IMR-90 (cell line): ENCODE data around the gene TMUB2. TPM values are rescaled to one million over a fixed set of nuclear protein-coding genes. Genes with fewer than 3 reads are reported as not detected.

ENCODE experiments used
- ATAC-seq: fragments of 200-7000 bp; cut with Tn5 transposase; 2 replicates; pipeline ENCODE4 v1.9.1; 2020; ENCODE audit warnings: low read depth, mild to moderate bottlenecking, moderate library complexity
- BruUV-seq: library from RNA; stranded (reverse); fragments of 400-500 nt; replicated peaks from 2 replicates; lab custom pipeline; 2021; lab: Mats Ljungman, UMichigan
- CTCF ChIA-PET: fragments of 300-600 bp; formaldehyde crosslinking; extraction: SDS; loops from one replicate; lab custom pipeline; 2021; ENCODE audit warnings: antibody characterized with exemption; lab: Yijun Ruan, JAX
- POLR2A ChIA-PET: fragments of 300-600 bp; sonication (Branson Sonifier 250); formaldehyde crosslinking; loops from one replicate; lab custom pipeline; 2022; ENCODE audit warnings: antibody characterized with exemption; ENCODE audit not compliant: unreplicated experiment; lab: Charles Lee
- DNase-seq: peaks from one replicate; pipeline ENCODE4 v3.0.0; 2013
- H2AFZ ChIP-seq: replicated peaks from 2 replicates; pipeline ENCODE3; 2013; ENCODE audit warnings: low read length, mild to moderate bottlenecking; ENCODE audit not compliant: poor library complexity
- H2AK5ac ChIP-seq: 2 replicates; pipeline ENCODE4 v1.6.1; 2013; ENCODE audit warnings: low read depth, low read length, inconsistent platforms
- H2AK9ac ChIP-seq: replicated peaks from 2 replicates; pipeline ENCODE3; 2013; ENCODE audit warnings: mild to moderate bottlenecking, low read depth, low read length, moderate library complexity; ENCODE audit not compliant: poor library complexity
- H2BK120ac ChIP-seq: 2 replicates; pipeline ENCODE4 v1.6.1; 2013; ENCODE audit warnings: low read depth, low read length, inconsistent platforms
- H2BK15ac ChIP-seq: 3 replicates; pipeline ENCODE4 v1.6.1; 2013; ENCODE audit warnings: low read depth, low read length, inconsistent platforms
- H2BK20ac ChIP-seq: 2 replicates; pipeline ENCODE4 v1.6.1; 2013; ENCODE audit warnings: low read depth, mild to moderate bottlenecking, inconsistent platforms, low read length, moderate library complexity
- H2BK5ac ChIP-seq: 2 replicates; pipeline ENCODE4 v1.6.1; 2013; ENCODE audit warnings: mild to moderate bottlenecking, low read depth, low read length, inconsistent platforms; ENCODE audit not compliant: poor library complexity, severe bottlenecking
- H3K14ac ChIP-seq: replicated peaks from 2 replicates; pipeline ENCODE4 v1.6.1; 2013; ENCODE audit warnings: low read depth, low read length, inconsistent platforms
- H3K18ac ChIP-seq: 2 replicates; pipeline ENCODE4 v1.6.1; 2013; ENCODE audit warnings: low read depth, low read length, control low read depth
- H3K23ac ChIP-seq: 2 replicates; pipeline ENCODE4 v1.6.1; 2013; ENCODE audit warnings: low read depth, low read length, inconsistent platforms
- H3K27ac ChIP-seq: 2 replicates; pipeline ENCODE4 v1.5.1; 2013; ENCODE audit warnings: mild to moderate bottlenecking, control low read depth, low read length; ENCODE audit not compliant: insufficient read depth
- H3K27me3 ChIP-seq: 2 replicates; pipeline ENCODE4 v1.6.1; 2013; ENCODE audit warnings: low read length; ENCODE audit not compliant: control insufficient read depth, insufficient read depth
- H3K36me3 ChIP-seq: 2 replicates; pipeline ENCODE4 v1.6.1; 2013; ENCODE audit warnings: low read length, mixed read lengths; ENCODE audit not compliant: control insufficient read depth, insufficient read depth
- H3K4ac ChIP-seq: 2 replicates; pipeline ENCODE4 v1.6.1; 2013; ENCODE audit warnings: low read depth, low read length, inconsistent platforms
- H3K4me1 ChIP-seq: 2 replicates; pipeline ENCODE4 v1.6.1; 2013; ENCODE audit warnings: low read length, mixed read lengths; ENCODE audit not compliant: control insufficient read depth, insufficient read depth
- H3K4me2 ChIP-seq: 2 replicates; pipeline ENCODE4 v1.6.1; 2013; ENCODE audit warnings: low read depth, mild to moderate bottlenecking, control low read depth, low read length, moderate library complexity
- H3K4me3 ChIP-seq: 2 replicates; pipeline ENCODE4 v1.5.1; 2013; ENCODE audit warnings: low read depth, mild to moderate bottlenecking, control low read depth, low read length, moderate library complexity; ENCODE audit not compliant: insufficient read depth
- H3K56ac ChIP-seq: 2 replicates; pipeline ENCODE4 v1.6.1; 2013; ENCODE audit warnings: low read length, inconsistent platforms; ENCODE audit not compliant: insufficient read depth; ENCODE audit errors: extremely low read depth
- H3K79me1 ChIP-seq, 2 experiments: 2 replicates each; pipeline ENCODE4 v1.6.1; 2013; ENCODE audit warnings: low read length in 2 of 2, inconsistent platforms in 1 of 2, low read depth in 1 of 2
- H3K9ac ChIP-seq: 2 replicates; pipeline ENCODE4 v1.6.1; 2013; ENCODE audit warnings: low read depth, low read length, control low read depth
- H3K9me1 ChIP-seq: 2 replicates; pipeline ENCODE4 v1.6.1; 2013; ENCODE audit warnings: low read length, inconsistent platforms; ENCODE audit not compliant: insufficient read depth
- H3K9me3 ChIP-seq: 2 replicates; pipeline ENCODE4 v1.6.1; 2013; ENCODE audit warnings: low read length; ENCODE audit not compliant: control insufficient read depth, insufficient read depth
- H4K20me1 ChIP-seq: 2 replicates; pipeline ENCODE4 v1.6.1; 2013; ENCODE audit warnings: low read length, inconsistent platforms; ENCODE audit not compliant: insufficient read depth
- H4K5ac ChIP-seq: 2 replicates; pipeline ENCODE4 v1.6.1; 2013; ENCODE audit warnings: mild to moderate bottlenecking, low read depth, low read length, control low read depth
- H4K8ac ChIP-seq, 2 experiments: 2 replicates each; pipeline ENCODE4 v1.6.1; 2013; ENCODE audit warnings: low read depth in 2 of 2, low read length in 2 of 2, control low read depth in 1 of 2, inconsistent platforms in 1 of 2
- H4K91ac ChIP-seq: 2 replicates; pipeline ENCODE4 v1.6.1; 2013; ENCODE audit warnings: low read depth, low read length, inconsistent platforms; ENCODE audit not compliant: insufficient read depth
- BHLHE40 ChIP-seq: fragments of 150-350 bp; IDR thresholded peaks from 2 replicates; pipeline ENCODE4 v1.6.1; 2016; ENCODE audit warnings: mild to moderate bottlenecking, low read depth, low read length
- MAZ ChIP-seq: IDR thresholded peaks from 2 replicates; pipeline ENCODE4 v1.6.1; 2012; ENCODE audit warnings: low read depth, mild to moderate bottlenecking, low read length, improper control_type of control experiment, moderate library complexity, borderline replicate concordance
- USF2 ChIP-seq: fragments of 150-350 bp; IDR thresholded peaks from 2 replicates; pipeline ENCODE4 v1.6.1; 2017; ENCODE audit warnings: mild to moderate bottlenecking, antibody characterized with exemption, low read length, low read depth
- WGBS, 2 experiments: methylation state at CpG; one replicate each; pipeline versions ENCODE4 v1.1.5 to v1.1.7; 2013; ENCODE audit warnings: missing lambda C conversion rate in 2 of 2; ENCODE audit not compliant: insufficient read length in 1 of 2; ENCODE audit errors: extremely low coverage in 2 of 2; 5-methylcytosine and 5-hydroxymethylcytosine counted together
- dilution Hi-C: fragments of 300-500 bp; cut with HindIII; formaldehyde crosslinking; loops from one replicate; pipeline ENCODE4 v1.14.3; 2018; ENCODE audit warnings: low sequenced_read_pairs; ENCODE audit not compliant: unreplicated experiment
- in situ Hi-C: fragments of 300-500 bp; cut with MboI; formaldehyde crosslinking; loops from 3 replicates; pipeline ENCODE4 v1.14.3; 2019; ENCODE audit warnings: low sequenced_read_pairs, inconsistent platforms, mixed read lengths
- intact Hi-C: fragments of 100-400 bp; cut with micrococcal nuclease; formaldehyde crosslinking; loops from 2 replicates; pipeline ENCODE4 v1.10.0; 2022
- polyA plus RNA-seq, 3 experiments: library from polyadenylated mRNA; depleted of rRNA; stranded (reverse); fragments of >200 nt; gene quantifications; 2 replicates each; pipeline ENCODE4 v1.2.3, GENCODE V29; 2012; ENCODE audit warnings: low replicate concordance in 1 of 3
- total RNA-seq: library from RNA; depleted of rRNA; stranded (reverse); fragments of >200 nt; gene quantifications from 2 replicates; pipeline ENCODE4 v1.2.3, GENCODE V29; 2012

Gene TMUB2
- total and polyA plus RNA-seq, 2 of the 4 experiments (the other 2 are of a cell fraction): 16.5 to 42.5 TPM

- no peak within 1 kb of the TSS; the same call in none of the 2 replicates for H3K9ac ChIP-seq
- POLR2A ChIA-PET: no interaction called here
Observed at GRCh38 chr17:44170499-44171201, 16.1 kb upstream of the TMUB2 start, which contains the start of gene ASB16. Gene ASB16, plus strand, starts transcription at chr17:44170704. Its CDS starts 86 bp downstream, at chr17:44170790.

More at GRCh38 chr17:44170499-44171201, 16.1 kb upstream of the TMUB2 start, which contains the start of gene ASB16:
- Histone ChIP-seq H3K27me3 (no peaks in the 10 kb centered on the region), H4K5ac (peak within 1 kb of the TSS; percentile 80; the same call in 1 of the 2 replicates), H4K91ac (peak within 1 kb of the TSS; percentile 21; the same call in 1 of the 2 replicates), H3K56ac (no peak within 1 kb of the TSS), H3K9me1 (peaks cover 3% of the 10 kb centered on the region), H3K36me3 (peaks cover 1% of the 10 kb centered on the region; the same call in 1 of the 2 replicates), H3K14ac (peak within 1 kb of the TSS; percentile 83), H3K4me2 (peak within 1 kb of the TSS; percentile 74), H2AK9ac (peak within 1 kb of the TSS; percentile 92), H3K27ac (no peak within 1 kb of the TSS), H3K79me1 (peaks cover 0 to 5% of the 10 kb centered on the region in 2 experiments; a peak in 1 of 4 replicates), H3K4ac (peak within 1 kb of the TSS; percentile 80), H3K4me3 (no peak within 1 kb of the TSS), H2BK5ac (peak within 1 kb of the TSS; percentile 39), H2AK5ac (peak within 1 kb of the TSS; percentile 97), H2BK120ac (peak within 1 kb of the TSS; percentile 79; the same call in 1 of the 2 replicates), H3K23ac (peak within 1 kb of the TSS; percentile 84; the same call in 1 of the 2 replicates), H2BK20ac (peak within 1 kb of the TSS; percentile 86), H4K8ac (peak within 1 kb of the TSS in 1 of 2 experiments; percentile 89; a peak in 1 of 4 replicates), H3K9me3 (no peaks in the 10 kb centered on the region), H3K4me1 (peaks cover 11% of the 10 kb centered on the region), H2BK15ac (peak within 1 kb of the TSS; percentile 90; the same call in 1 of the 3 replicates), H4K20me1 (no peaks in the 10 kb centered on the region), H3K18ac (peak within 1 kb of the TSS; percentile 12; the same call in 1 of the 2 replicates), H2AFZ (peak within 1 kb of the TSS; percentile 87)
- no peak for TF ChIP-seq USF2
- peak; percentile 61; the same call in 1 of the 2 replicates for TF ChIP-seq MAZ
- no peak for TF ChIP-seq BHLHE40
- peak; percentile 55 for DNase-seq
- CTCF ChIA-PET: no interaction called here
- dilution Hi-C loops (no loop called here), intact Hi-C loops (no loop called here), in situ Hi-C loops (no loop called here)
- BruUV-seq: no TSS peak
- peak; percentile 72 for ATAC-seq
- 24% methylated on average over 5 of the region's 21 CpGs; no CpG with 5 or more reads in 1 of the 2 experiments for WGBS, 2 experiments
